HG02623 (cell line): ENCODE results near the gene TTC17.
"Not testable (repeated sequence)": the region's sequence is repeated elsewhere in the genome, so short reads cannot be mapped to it uniquely, and the experiment has no call there.

ENCODE experiments used
- ATAC-seq: cut with Tn5 transposase; IDR thresholded peaks from one replicate; pipeline ENCODE4 v1.9.1; 2021; ENCODE audit warnings: moderate library complexity; ENCODE audit not compliant: unreplicated experiment

TTC17 gene

GRCh38 chr11:43443811-43444210, 85.1 kb downstream of the TTC17 start:
- ATAC-seq: no peak

- ATAC-seq: no peak
Measured at GRCh38 chr11:43447151-43447550, 88.4 kb downstream of the TTC17 start.

GRCh38 chr11:43458486-43458885, 99.8 kb downstream of the TTC17 start:
- no peak for ATAC-seq

- ATAC-seq: no peak
Measured at GRCh38 chr11:43459246-43459645, 100.5 kb downstream of the TTC17 start.

- ATAC-seq: no peak
Measured at GRCh38 chr11:43462359-43462758, 103.6 kb downstream of the TTC17 start.

GRCh38 chr11:43467958-43468357, 109.2 kb downstream of the TTC17 start:
- ATAC-seq: no peak

GRCh38 chr11:43477491-43477890, 118.8 kb downstream of the TTC17 start:
- ATAC-seq: not testable (repeated sequence)

- no peak for ATAC-seq
Measured at GRCh38 chr11:43486141-43486540, 127.4 kb downstream of the TTC17 start.

- ATAC-seq: no peak
Measured at GRCh38 chr11:43489869-43490465, 131.2 kb downstream of the TTC17 start.

- ATAC-seq: no peak
Measured at GRCh38 chr11:43492701-43493100, 134.0 kb downstream of the TTC17 start.

GRCh38 chr11:43493431-43493830, 134.7 kb downstream of the TTC17 start:
- ATAC-seq: no peak

GRCh38 chr11:43497144-43497543, 138.4 kb downstream of the TTC17 start:
- no peak for ATAC-seq

GRCh38 chr11:43498561-43498960, 139.8 kb downstream of the TTC17 start:
- ATAC-seq: no peak

GRCh38 chr11:43503417-43503816, 144.7 kb downstream of the TTC17 start:
- ATAC-seq: no peak

GRCh38 chr11:43504316-43504950, 145.7 kb downstream of the TTC17 start:
- ATAC-seq: no peak

- no peak for ATAC-seq
Measured at GRCh38 chr11:43505171-43505570, 146.5 kb downstream of the TTC17 start.

GRCh38 chr11:43507171-43507570, 148.5 kb downstream of the TTC17 start:
- no peak for ATAC-seq

- ATAC-seq: no peak
Measured at GRCh38 chr11:43508511-43508918, 149.8 kb downstream of the TTC17 start.

- ATAC-seq: no peak
Measured at GRCh38 chr11:43511959-43512358, 153.2 kb downstream of the TTC17 start.

GRCh38 chr11:43515090-43515489, 156.4 kb downstream of the TTC17 start:
- ATAC-seq: no peak

GRCh38 chr11:43516316-43516850, 157.7 kb downstream of the TTC17 start:
- no peak for ATAC-seq

- no peak for ATAC-seq
Measured at GRCh38 chr11:43517518-43517917, 158.8 kb downstream of the TTC17 start.
